Caco-2 (cell line): ENCODE results near the gene VPS52. TPM values are rescaled to one million over a fixed set of nuclear protein-coding genes. Genes with fewer than 3 reads are reported as not detected.

Experiments
- BruUV-seq: library from RNA; stranded (reverse); fragments of 400-500 nt; replicated peaks from 2 replicates; lab custom pipeline; 2021; lab: Mats Ljungman, UMichigan
- CTCF ChIA-PET: fragments of 300-600 bp; sonication (Branson Sonifier 250); formaldehyde crosslinking; loops from one replicate; lab custom pipeline; 2022; ENCODE audit warnings: antibody characterized with exemption; lab: Charles Lee
- POLR2A ChIA-PET: fragments of 300-600 bp; sonication (Branson Sonifier 250); formaldehyde crosslinking; loops from one replicate; lab custom pipeline; 2022; ENCODE audit warnings: antibody characterized with exemption; lab: Charles Lee
- DNase-seq, 2 experiments: peaks; one replicate each; pipeline versions ENCODE4 v3.0.0 to v3.0.0-alpha.2; 2020 to 2022
- H3K27me3 ChIP-seq: replicated peaks from 2 replicates; pipeline ENCODE4 v1.6.0; 2011; ENCODE audit warnings: low read length; ENCODE audit not compliant: control insufficient read depth, insufficient read depth
- H3K36me3 ChIP-seq: 2 replicates; pipeline ENCODE4 v1.5.1; 2011; ENCODE audit warnings: low read length; ENCODE audit not compliant: control insufficient read depth, insufficient read depth
- H3K4me1 ChIP-seq: fragments of 250-450 bp; sonication (Bioruptor Pico); 2 replicates; pipeline ENCODE4 v1.5.1; 2020; ENCODE audit warnings: mild to moderate bottlenecking
- H3K4me3 ChIP-seq: 2 replicates; pipeline ENCODE4 v1.5.1; 2011; ENCODE audit warnings: low read depth, mild to moderate bottlenecking, control low read depth, low read length
- H3K9me3 ChIP-seq: fragments of 250-450 bp; sonication (Bioruptor Pico); 2 replicates; pipeline ENCODE4 v1.5.1; 2020; ENCODE audit warnings: mild to moderate bottlenecking, moderate library complexity
- H3K27ac Mint-ChIP-seq: one replicate; pipeline ENCODE4 v1.8.0; 2022; ENCODE audit warnings: mixed read lengths; ENCODE audit not compliant: unreplicated experiment
- H3K27me3 Mint-ChIP-seq: one replicate; pipeline ENCODE4 v1.8.0; 2022; ENCODE audit warnings: mixed read lengths; ENCODE audit not compliant: insufficient read depth, unreplicated experiment
- H3K36me3 Mint-ChIP-seq: one replicate; pipeline ENCODE4 v1.8.0; 2022; ENCODE audit warnings: mild to moderate bottlenecking, mixed read lengths; ENCODE audit not compliant: insufficient read depth, unreplicated experiment
- H3K4me1 Mint-ChIP-seq: one replicate; pipeline ENCODE4 v1.8.0; 2022; ENCODE audit warnings: low read depth, mixed read lengths; ENCODE audit not compliant: unreplicated experiment
- H3K4me3 Mint-ChIP-seq: one replicate; pipeline ENCODE4 v1.8.0; 2022; ENCODE audit warnings: mild to moderate bottlenecking, moderate library complexity, mixed read lengths; ENCODE audit not compliant: unreplicated experiment
- H3K9me3 Mint-ChIP-seq: one replicate; pipeline ENCODE4 v1.8.0; 2022; ENCODE audit warnings: mixed read lengths; ENCODE audit not compliant: unreplicated experiment
- CTCF ChIP-seq, 2 experiments: fragments of 200-600 bp in 1 of 2; IDR thresholded peaks; 1 replicate in 1 of 2; 2 replicates in 1 of 2; pipeline versions ENCODE4 v1.5.1 to v1.8.0; 2011 to 2022; ENCODE audit warnings: antibody characterized with exemption in 1 of 2, control low read depth in 1 of 2, inconsistent platforms in 1 of 2, low read depth in 1 of 2, low read length in 1 of 2, mild to moderate bottlenecking in 1 of 2, moderate library complexity in 1 of 2; ENCODE audit not compliant: insufficient read depth in 1 of 2, severe bottlenecking in 1 of 2, unreplicated experiment in 1 of 2
- intact Hi-C: fragments of 100-400 bp; cut with micrococcal nuclease; formaldehyde crosslinking; loops from one replicate; pipeline ENCODE4 v1.10.0; 2022; ENCODE audit not compliant: unreplicated experiment
- total RNA-seq: library from RNA; stranded (reverse); gene quantifications from 2 replicates; pipeline ENCODE4 v1.2.3, GENCODE V29; 2022

The VPS52 gene
- total RNA-seq, 1 experiment from 2014 or later, result 55.6 TPM

DNA sequence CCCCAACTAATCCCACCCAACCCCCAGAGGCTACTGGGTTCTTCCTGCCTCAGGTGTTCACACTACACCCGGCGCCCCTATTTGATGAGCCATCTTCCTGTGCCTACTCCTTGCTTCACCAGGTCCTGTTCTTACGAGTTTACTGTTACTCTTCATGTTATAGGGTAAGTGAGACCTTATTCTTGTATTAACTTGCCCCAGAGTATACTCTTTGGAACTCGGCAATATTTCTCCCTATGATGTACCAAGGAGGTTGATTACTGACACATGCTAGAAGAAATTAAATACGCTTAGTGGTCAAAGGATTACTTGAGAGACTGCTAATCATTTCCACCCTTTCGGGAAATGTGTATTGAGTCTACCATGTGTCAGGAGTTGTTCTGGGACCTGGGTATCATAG is 54.4 kb downstream of the VPS52 start:
- H3K27me3 Mint-ChIP-seq, result peaks cover 15% of the 10 kb centered on the region
- ChIA-PET POLR2A (interaction anchor here (0.6 kb wide), 1 partner anchor 18 kb away, joined by 6 read pairs; no protein-coding TSS in a partner anchor), CTCF (no interaction called here)
- intact Hi-C loops, result no loop called here
- H3K9me3 ChIP-seq, result no peaks in the 10 kb centered on the region
- TF ChIP-seq CTCF (IDR thresholded peaks at IDR 0.05; ENCODE audit: insufficient read depth in 1 of 2, low read depth in 1 of 2, low read length in 1 of 2, severe bottlenecking in 1 of 2, unreplicated experiment in 1 of 2), result no peak
- H3K27ac Mint-ChIP-seq, result no peak overlapping the region
- H3K4me1 Mint-ChIP-seq, result peaks cover 15% of the 10 kb centered on the region
- no peaks in the 10 kb centered on the region for H3K9me3 Mint-ChIP-seq
- 0 out of 2 replicates have a peak, but pooled peaks cover 4% of the 10 kb centered on the region for H3K4me1 ChIP-seq
- H3K36me3 ChIP-seq, result no peaks in the 10 kb centered on the region
- no TSS peak for BruUV-seq
- H3K4me3 ChIP-seq, result no peak overlapping the region
- H3K4me3 Mint-ChIP-seq, result no peak overlapping the region
- DNase-seq, result no peak
- peaks cover 9% of the 10 kb centered on the region for H3K36me3 Mint-ChIP-seq
- no peaks in the 10 kb centered on the region for H3K27me3 ChIP-seq

GRCh38 chr6:33216117-33216649 is 55.5 kb downstream of the VPS52 start:
- Mint-ChIP-seq H3K27me3 (peaks cover 12% of the 10 kb centered on the region), H3K9me3 (no peaks in the 10 kb centered on the region), H3K4me3 (no peak overlapping the region), H3K36me3 (peaks cover 9% of the 10 kb centered on the region), H3K4me1 (peaks cover 21% of the 10 kb centered on the region), H3K27ac (no peak overlapping the region)
- Histone ChIP-seq H3K36me3 (no peaks in the 10 kb centered on the region), H3K9me3 (no peaks in the 10 kb centered on the region), H3K27me3 (no peaks in the 10 kb centered on the region), H3K4me3 (no peak overlapping the region), H3K4me1 (0 out of 2 replicates have a peak, but pooled peaks cover 4% of the 10 kb centered on the region)
- CTCF ChIA-PET, result no interaction called here
- DNase-seq, result no peak
- no peak for TF ChIP-seq CTCF (IDR thresholded peaks at IDR 0.05; ENCODE audit: insufficient read depth in 1 of 2, low read depth in 1 of 2, low read length in 1 of 2, severe bottlenecking in 1 of 2, unreplicated experiment in 1 of 2)
- POLR2A ChIA-PET, result no interaction called here
- intact Hi-C loops, result no loop called here
- BruUV-seq, result no TSS peak

DNA sequence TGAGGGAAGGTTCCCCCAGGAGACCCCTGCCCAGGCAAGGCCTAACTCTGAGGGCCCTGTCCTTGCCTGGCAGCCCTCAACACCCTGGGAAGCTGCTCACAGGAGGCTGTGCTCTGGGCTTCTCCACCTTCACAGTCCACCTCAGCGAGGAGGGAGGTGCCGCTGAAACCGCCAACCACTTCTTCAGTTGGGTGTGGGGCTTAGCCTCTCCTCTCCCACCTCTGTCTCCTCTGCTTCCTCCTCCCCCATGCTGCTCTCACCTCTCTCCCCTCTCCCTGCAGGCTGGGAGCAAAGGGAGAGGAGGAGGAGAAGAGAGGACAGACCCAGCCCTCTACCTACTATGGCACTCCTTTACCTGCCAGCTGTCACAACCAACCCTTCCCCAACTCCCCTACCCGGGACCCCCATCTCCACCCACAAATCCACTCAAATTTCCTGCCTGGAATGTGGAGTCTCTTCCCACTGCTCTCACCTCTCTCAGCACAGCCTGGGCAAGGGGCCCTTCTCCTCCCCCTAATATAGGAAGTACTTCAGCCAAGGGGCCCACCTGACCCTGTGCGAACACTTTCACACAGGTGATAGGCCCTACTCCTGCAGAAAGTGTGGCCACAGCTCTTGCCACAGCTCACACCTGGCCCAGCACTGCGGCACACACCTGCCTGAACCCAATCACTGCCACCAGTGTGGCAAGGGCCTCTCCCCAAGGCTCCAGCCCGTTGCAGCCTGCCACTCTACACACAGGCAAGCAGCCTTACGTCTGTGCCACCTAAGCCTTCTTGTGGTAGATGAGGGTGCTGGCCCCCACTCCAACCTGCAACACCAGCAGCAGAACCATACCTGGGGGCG is 56.2 kb downstream of the VPS52 start:
- no TSS peak for BruUV-seq
- H3K36me3 Mint-ChIP-seq, result peaks cover 9% of the 10 kb centered on the region
- peaks cover 12% of the 10 kb centered on the region for H3K27me3 Mint-ChIP-seq
- H3K4me3 Mint-ChIP-seq, result no peak overlapping the region
- Histone ChIP-seq H3K27me3 (no peaks in the 10 kb centered on the region), H3K4me3 (no peak overlapping the region), H3K36me3 (no peaks in the 10 kb centered on the region), H3K4me1 (0 out of 2 replicates have a peak, but pooled peaks cover 4% of the 10 kb centered on the region), H3K9me3 (no peaks in the 10 kb centered on the region)
- intact Hi-C loops, result no loop called here
- no peaks in the 10 kb centered on the region for H3K9me3 Mint-ChIP-seq
- H3K4me1 Mint-ChIP-seq, result peaks cover 21% of the 10 kb centered on the region
- no peak for TF ChIP-seq CTCF (IDR thresholded peaks at IDR 0.05; ENCODE audit: insufficient read depth in 1 of 2, low read depth in 1 of 2, low read length in 1 of 2, severe bottlenecking in 1 of 2, unreplicated experiment in 1 of 2)
- no peak overlapping the region for H3K27ac Mint-ChIP-seq
- POLR2A ChIA-PET, result no interaction called here
- no peak for DNase-seq
- CTCF ChIA-PET, result no interaction called here
